Right renal pelvis (tissue), 4 donors: ENCODE results near the gene CYP2W1. TPM values are rescaled to one million over a fixed set of nuclear protein-coding genes. Genes with fewer than 3 reads are reported as not detected.
A peak's percentile ranks its signal among the peaks of the same experiment; 100 is the strongest.
"Not testable (repeated sequence)": the region's sequence is repeated elsewhere in the genome, so short reads cannot be mapped to it uniquely, and the experiment has no call there.

Experiments
- DNase-seq, 4 donors: peaks; one replicate each; pipeline ENCODE4 v3.0.0-alpha.2; 2013; ENCODE audit warnings: low read depth in 4 of 4, low spot score in 3 of 4, missing footprints in 1 of 4
- polyA plus RNA-seq, 4 donors: library from polyadenylated mRNA; unstranded; fragments of 120-200 nt; gene quantifications; one replicate each; pipeline ENCODE4 v1.2.1, GENCODE V29; 2013; ENCODE audit not compliant: insufficient read length in 4 of 4

The CYP2W1 gene
- 1 to 10 TPM; 1.2 to 4.0 (median 2.5) TPM for polyA plus RNA-seq

- DNase-seq, result no peak
Measured at GRCh38 chr7:983004-983615, at the start of gene CYP2W1. TSS of gene CYP2W1 (plus strand) at chr7:983181. CDS start at chr7:983212, 31 bp downstream.

GRCh38 chr7:934469-935163 is 48.4 kb upstream of the CYP2W1 start:
- DNase-seq, result no peak

- no peak for DNase-seq
Measured at GRCh38 chr7:935164-935873, 47.7 kb upstream of the CYP2W1 start.

GRCh38 chr7:935874-936385 is 47.1 kb upstream of the CYP2W1 start:
- no peak for DNase-seq

GRCh38 chr7:936386-937054 is 46.5 kb upstream of the CYP2W1 start:
- no peak for DNase-seq

- DNase-seq, result no peak
Measured at GRCh38 chr7:937856-938484, 45.0 kb upstream of the CYP2W1 start.

GRCh38 chr7:938546-939185 is 44.3 kb upstream of the CYP2W1 start:
- no peak for DNase-seq

- DNase-seq, result no peak
Measured at GRCh38 chr7:939843-940242, 43.1 kb upstream of the CYP2W1 start.

- no peak for DNase-seq
Measured at GRCh38 chr7:940599-941408, 42.2 kb upstream of the CYP2W1 start.

- not testable (repeated sequence) for DNase-seq
Measured at GRCh38 chr7:943793-944192, 39.2 kb upstream of the CYP2W1 start.

- no peak for DNase-seq
Measured at GRCh38 chr7:944744-945143, 38.2 kb upstream of the CYP2W1 start.

- DNase-seq, result peak in 1 of 4 donors; percentile 41
Measured at GRCh38 chr7:945147-945555, 37.8 kb upstream of the CYP2W1 start.

GRCh38 chr7:945556-946255 is 37.3 kb upstream of the CYP2W1 start:
- peak in 2 of 4 donors; percentile 46 to 52 for DNase-seq

GRCh38 chr7:946256-946996 is 36.6 kb upstream of the CYP2W1 start:
- DNase-seq, result no peak

- DNase-seq, result no peak
Measured at GRCh38 chr7:947391-948210, 35.4 kb upstream of the CYP2W1 start.

- DNase-seq, result no peak
Measured at GRCh38 chr7:949021-949934, 33.7 kb upstream of the CYP2W1 start.
